Measurements from ENCODE around the gene CACNA1I. TPM values are rescaled to one million over a fixed set of nuclear protein-coding genes. Genes with fewer than 3 reads are reported as not detected.

The CACNA1I gene
- total RNA-seq, 1 experiment from 2014 or later: 0.15 TPM

DNA sequence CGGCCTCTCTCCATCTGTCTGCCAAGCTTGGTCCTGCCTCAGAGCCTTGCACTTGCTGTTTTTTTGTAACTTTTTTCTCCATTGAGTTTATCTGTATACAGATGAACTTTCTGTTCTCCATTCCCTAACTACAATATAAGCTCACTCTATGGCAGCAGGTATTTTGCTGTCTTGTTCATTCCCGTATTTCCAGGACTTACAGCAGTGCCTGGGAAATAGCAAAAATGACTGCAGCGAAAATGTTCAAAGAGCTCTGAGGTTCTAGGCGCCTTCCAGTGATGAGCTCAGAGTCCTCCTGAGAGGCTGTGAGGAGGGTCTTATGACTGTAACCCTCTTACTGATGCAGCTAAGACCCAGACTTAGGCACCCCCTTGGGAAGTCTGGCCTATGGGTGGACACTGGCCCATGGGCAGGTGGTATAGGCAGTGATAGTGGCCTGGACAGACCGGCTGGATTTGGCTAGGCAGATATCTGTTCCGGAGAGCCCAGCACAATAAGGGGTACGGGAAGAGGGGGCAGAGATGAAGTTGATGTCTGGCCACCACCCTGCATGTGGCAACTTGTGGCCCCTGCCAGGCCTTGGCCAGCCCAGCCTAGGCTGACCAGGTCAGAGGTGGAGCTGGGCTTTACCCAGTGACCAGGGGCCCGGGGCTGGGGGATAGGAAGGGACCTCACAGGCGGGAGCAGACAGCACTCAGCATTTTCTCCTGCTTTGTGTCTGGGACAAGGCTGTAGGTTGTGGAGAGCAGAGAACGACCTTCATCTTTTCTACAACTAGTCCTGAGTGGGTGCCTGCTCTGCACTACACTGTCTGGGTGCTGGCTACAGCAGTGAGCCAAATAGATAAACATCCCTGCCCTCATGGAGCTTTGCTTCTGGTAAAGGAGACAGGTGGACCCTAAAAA is 45.5 kb upstream of the CACNA1I start:
- no peak for ATAC-seq
- no TSS peak for BruUV-seq (replicated peaks)
- Histone ChIP-seq H3K36me3 (ENCODE audit: control insufficient read depth in 1 of 2, insufficient read depth in 2 of 2, low read length in 2 of 2) (peaks cover 18 to 49% of the 10 kb centered on the region in 2 experiments), H3K4me2 (ENCODE audit: low read length) (no peak overlapping the region), H3K4me3 (replicated peaks in 1 of 2; ENCODE audit: low read depth in 1 of 2, low read length in 2 of 2) (no peak overlapping the region), H3K9me3 (ENCODE audit: control insufficient read depth in 1 of 2, insufficient read depth in 1 of 2, low read depth in 1 of 2, low read length in 2 of 2) (no peaks in the 10 kb centered on the region), H3K27ac (ENCODE audit: low read depth, low read length) (peak overlapping the region; percentile 24; the same call in 1 of the 2 replicates), H3K9ac (ENCODE audit: low read length) (no peak overlapping the region), H3K4me1 (ENCODE audit: control insufficient read depth in 1 of 2, insufficient read depth in 2 of 2, low read length in 2 of 2) (peaks cover 11 to 35% of the 10 kb centered on the region in 2 experiments; a peak in 3 of 4 replicates), H3K79me2 (ENCODE audit: insufficient read depth, low read length) (peaks cover 56% of the 10 kb centered on the region), H4K20me1 (ENCODE audit: insufficient read depth) (peaks cover 25% of the 10 kb centered on the region; the same call in 1 of the 2 replicates), H3K27me3 (ENCODE audit: insufficient read depth, low read length) (no peaks in the 10 kb centered on the region), H2AFZ (ENCODE audit: low read depth, low read length, poor library complexity, severe bottlenecking) (no peak overlapping the region), H3K9me2 (ENCODE audit: insufficient read depth) (no peaks in the 10 kb centered on the region)
- ChIA-PET CTCF (interaction anchor here (0.6 to 3.9 kb wide), 4 partner anchors 23 to 499 kb away, joined by 3 to 11 read pairs (median 7); partner anchors contain the start of gene MIEF1), POLR2A (interaction anchor here (0.9 to 1.7 kb wide), 5 partner anchors 23 to 210 kb away, joined by 3 to 6 read pairs (median 4); partner anchors contain the start of gene MIEF1), RAD21 (ENCODE audit: low non-redundant PET in 1 of 2, low total read pairs in 2 of 2, uncharacterized antibody in 2 of 2, unreplicated experiment in 2 of 2) (no interaction called here)
- intact Hi-C loops (cut with micrococcal nuclease): loop anchor here (5.0 kb wide), 1 partner anchor 208 kb away; the partner anchor contains the start of gene RPL3
- no peak for DNase-seq (ENCODE audit: low read depth, low spot score)
- TF ChIP-seq SRF (IDR thresholded peaks at IDR 0.05; ENCODE audit: low read depth): no peak
- no peak for TF ChIP-seq ZFX (IDR thresholded peaks at IDR 0.05)
- no peak for TF ChIP-seq RAD21 (IDR thresholded peaks at IDR 0.05; ENCODE audit: low read depth)
- TF ChIP-seq, protein P1, sequence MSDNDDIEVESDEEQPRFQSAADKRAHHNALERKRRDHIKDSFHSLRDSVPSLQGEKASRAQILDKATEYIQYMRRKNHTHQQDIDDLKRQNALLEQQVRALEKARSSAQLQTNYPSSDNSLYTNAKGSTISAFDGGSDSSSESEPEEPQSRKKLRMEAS (IDR thresholded peaks at IDR 0.05): no peak

DNA sequence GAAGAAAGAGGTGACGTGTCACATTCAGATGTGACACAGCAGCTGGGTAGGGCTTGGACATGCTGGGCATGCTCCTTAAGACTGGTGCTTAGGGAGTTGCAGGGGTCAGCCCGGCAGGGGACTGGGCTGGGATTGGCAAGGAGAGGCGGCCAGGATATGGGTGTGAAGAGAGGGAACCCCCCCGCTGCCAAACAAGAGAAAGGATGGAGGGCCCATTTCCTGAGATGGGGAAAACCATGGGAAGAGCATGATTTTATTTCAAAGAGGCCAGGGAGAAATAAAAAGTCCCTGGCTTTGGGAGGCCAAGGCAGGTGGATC is 44.9 kb upstream of the CACNA1I start:
- RAD21 ChIA-PET (ENCODE audit: low non-redundant PET in 1 of 2, low total read pairs in 2 of 2, uncharacterized antibody in 2 of 2, unreplicated experiment in 2 of 2): no interaction called here
- Histone ChIP-seq H3K9ac (ENCODE audit: low read length) (no peak overlapping the region), H3K4me1 (ENCODE audit: control insufficient read depth in 1 of 2, insufficient read depth in 2 of 2, low read length in 2 of 2) (peaks cover 14 to 39% of the 10 kb centered on the region in 2 experiments; a peak in 3 of 4 replicates), H3K9me3 (ENCODE audit: control insufficient read depth in 1 of 2, insufficient read depth in 1 of 2, low read depth in 1 of 2, low read length in 2 of 2) (no peaks in the 10 kb centered on the region), H3K4me2 (ENCODE audit: low read length) (no peak overlapping the region), H3K79me2 (ENCODE audit: insufficient read depth, low read length) (peaks cover 59% of the 10 kb centered on the region), H3K27ac (ENCODE audit: low read depth, low read length) (peak overlapping the region; percentile 24; the same call in 1 of the 2 replicates), H3K36me3 (ENCODE audit: control insufficient read depth in 1 of 2, insufficient read depth in 2 of 2, low read length in 2 of 2) (peaks cover 19 to 53% of the 10 kb centered on the region in 2 experiments), H2AFZ (ENCODE audit: low read depth, low read length, poor library complexity, severe bottlenecking) (no peak overlapping the region), H4K20me1 (ENCODE audit: insufficient read depth) (peaks cover 25% of the 10 kb centered on the region; the same call in 1 of the 2 replicates), H3K27me3 (ENCODE audit: insufficient read depth, low read length) (no peaks in the 10 kb centered on the region), H3K9me2 (ENCODE audit: insufficient read depth) (no peaks in the 10 kb centered on the region), H3K4me3 (replicated peaks in 1 of 2; ENCODE audit: low read depth in 1 of 2, low read length in 2 of 2) (no peak overlapping the region)
- POLR2A ChIA-PET: no interaction called here
- BruUV-seq (replicated peaks): no TSS peak
- DNase-seq (ENCODE audit: low read depth, low spot score): no peak
- ATAC-seq: no peak
- CTCF ChIA-PET: interaction anchor here (0.8 to 3.9 kb wide), 2 partner anchors 24 to 29 kb away, joined by 3 to 11 read pairs; partner anchors contain the start of gene MIEF1
- intact Hi-C loops (cut with micrococcal nuclease): no loop called here
- TF ChIP-seq ZNF274 (IDR thresholded peaks at IDR 0.05; ENCODE audit: low read depth, low read length) (no peak), EGR1 (IDR thresholded peaks at IDR 0.05; ENCODE audit: low read depth) (no peak), SP1 (IDR thresholded peaks at IDR 0.05; ENCODE audit: low read depth) (no peak), CEBPB (IDR thresholded peaks at IDR 0.05; ENCODE audit: low read depth) (no peak), FOSL1 (IDR thresholded peaks at IDR 0.05; ENCODE audit: low read depth) (no peak), SRF (IDR thresholded peaks at IDR 0.05; ENCODE audit: low read depth) (no peak), YY1 (IDR thresholded peaks at IDR 0.05; ENCODE audit: extremely low read depth, insufficient replicate concordance, low read depth, low read length) (no peak), TCF7L2 (IDR thresholded peaks at IDR 0.05; ENCODE audit: borderline replicate concordance, extremely low read depth, insufficient read depth, insufficient read length) (no peak)
- TF ChIP-seq, protein P2, sequence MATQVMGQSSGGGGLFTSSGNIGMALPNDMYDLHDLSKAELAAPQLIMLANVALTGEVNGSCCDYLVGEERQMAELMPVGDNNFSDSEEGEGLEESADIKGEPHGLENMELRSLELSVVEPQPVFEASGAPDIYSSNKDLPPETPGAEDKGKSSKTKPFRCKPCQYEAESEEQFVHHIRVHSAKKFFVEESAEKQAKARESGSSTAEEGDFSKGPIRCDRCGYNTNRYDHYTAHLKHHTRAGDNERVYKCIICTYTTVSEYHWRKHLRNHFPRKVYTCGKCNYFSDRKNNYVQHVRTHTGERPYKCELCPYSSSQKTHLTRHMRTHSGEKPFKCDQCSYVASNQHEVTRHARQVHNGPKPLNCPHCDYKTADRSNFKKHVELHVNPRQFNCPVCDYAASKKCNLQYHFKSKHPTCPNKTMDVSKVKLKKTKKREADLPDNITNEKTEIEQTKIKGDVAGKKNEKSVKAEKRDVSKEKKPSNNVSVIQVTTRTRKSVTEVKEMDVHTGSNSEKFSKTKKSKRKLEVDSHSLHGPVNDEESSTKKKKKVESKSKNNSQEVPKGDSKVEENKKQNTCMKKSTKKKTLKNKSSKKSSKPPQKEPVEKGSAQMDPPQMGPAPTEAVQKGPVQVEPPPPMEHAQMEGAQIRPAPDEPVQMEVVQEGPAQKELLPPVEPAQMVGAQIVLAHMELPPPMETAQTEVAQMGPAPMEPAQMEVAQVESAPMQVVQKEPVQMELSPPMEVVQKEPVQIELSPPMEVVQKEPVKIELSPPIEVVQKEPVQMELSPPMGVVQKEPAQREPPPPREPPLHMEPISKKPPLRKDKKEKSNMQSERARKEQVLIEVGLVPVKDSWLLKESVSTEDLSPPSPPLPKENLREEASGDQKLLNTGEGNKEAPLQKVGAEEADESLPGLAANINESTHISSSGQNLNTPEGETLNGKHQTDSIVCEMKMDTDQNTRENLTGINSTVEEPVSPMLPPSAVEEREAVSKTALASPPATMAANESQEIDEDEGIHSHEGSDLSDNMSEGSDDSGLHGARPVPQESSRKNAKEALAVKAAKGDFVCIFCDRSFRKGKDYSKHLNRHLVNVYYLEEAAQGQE (IDR thresholded peaks at IDR 0.05; ENCODE audit: low read depth): no peak
